ENCODE measurements around the gene WDR31.
A peak's percentile ranks its signal among the peaks of the same experiment; 100 is the strongest.

WDR31 gene

DNA sequence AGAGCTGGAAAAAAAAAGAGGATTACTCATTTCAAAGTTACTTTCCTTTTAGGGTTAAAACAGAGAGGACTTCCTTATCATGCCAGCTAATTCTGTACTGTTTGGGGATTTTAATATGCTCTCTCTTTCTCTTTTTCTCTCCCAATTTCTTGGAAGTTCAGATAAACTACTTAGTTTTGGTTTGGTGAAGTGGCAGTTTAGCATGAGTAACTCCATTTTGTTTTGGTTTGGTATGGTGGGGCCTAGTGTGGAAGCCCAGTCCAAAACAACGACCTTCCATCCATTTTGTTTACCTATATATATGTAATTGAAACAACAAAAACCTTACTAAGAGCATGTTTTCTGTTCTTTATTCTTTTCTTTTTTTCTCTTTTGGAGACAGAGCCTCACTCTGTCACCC is 5.6 kb upstream of the WDR31 start:
- TF ChIP-seq, protein P1, sequence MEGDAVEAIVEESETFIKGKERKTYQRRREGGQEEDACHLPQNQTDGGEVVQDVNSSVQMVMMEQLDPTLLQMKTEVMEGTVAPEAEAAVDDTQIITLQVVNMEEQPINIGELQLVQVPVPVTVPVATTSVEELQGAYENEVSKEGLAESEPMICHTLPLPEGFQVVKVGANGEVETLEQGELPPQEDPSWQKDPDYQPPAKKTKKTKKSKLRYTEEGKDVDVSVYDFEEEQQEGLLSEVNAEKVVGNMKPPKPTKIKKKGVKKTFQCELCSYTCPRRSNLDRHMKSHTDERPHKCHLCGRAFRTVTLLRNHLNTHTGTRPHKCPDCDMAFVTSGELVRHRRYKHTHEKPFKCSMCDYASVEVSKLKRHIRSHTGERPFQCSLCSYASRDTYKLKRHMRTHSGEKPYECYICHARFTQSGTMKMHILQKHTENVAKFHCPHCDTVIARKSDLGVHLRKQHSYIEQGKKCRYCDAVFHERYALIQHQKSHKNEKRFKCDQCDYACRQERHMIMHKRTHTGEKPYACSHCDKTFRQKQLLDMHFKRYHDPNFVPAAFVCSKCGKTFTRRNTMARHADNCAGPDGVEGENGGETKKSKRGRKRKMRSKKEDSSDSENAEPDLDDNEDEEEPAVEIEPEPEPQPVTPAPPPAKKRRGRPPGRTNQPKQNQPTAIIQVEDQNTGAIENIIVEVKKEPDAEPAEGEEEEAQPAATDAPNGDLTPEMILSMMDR (conservative IDR thresholded peaks at IDR 0.05; ENCODE audit: low read depth, low read length), result no peak
- no peak overlapping the region for H3K4me3 ChIP-seq (ENCODE audit: low read length)
- no peak for DNase-seq (ENCODE audit: low read depth)

DNA sequence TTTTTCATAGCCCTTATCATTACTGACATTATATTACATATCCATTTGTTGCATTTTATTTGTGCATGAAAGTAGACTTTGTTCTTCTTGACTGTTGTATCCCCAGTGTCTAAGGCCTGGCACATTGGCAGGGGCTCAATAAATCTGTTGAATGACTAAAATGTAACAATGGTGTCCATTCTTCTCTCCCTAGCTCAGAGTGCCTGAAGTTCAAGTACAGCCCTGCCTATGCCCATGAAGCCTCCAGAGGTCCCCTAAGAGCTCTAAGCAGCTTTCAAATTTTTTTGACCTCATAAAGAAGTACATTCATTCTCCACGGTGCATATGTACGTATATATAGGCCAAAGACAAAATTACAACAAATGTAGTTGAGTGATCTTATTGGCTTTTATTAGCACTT is 5.1 kb upstream of the WDR31 start:
- no peak for DNase-seq (ENCODE audit: low read depth)
- TF ChIP-seq, protein P1 (conservative IDR thresholded peaks at IDR 0.05; ENCODE audit: low read depth, low read length), result no peak
- H3K4me3 ChIP-seq (ENCODE audit: low read length), result no peak overlapping the region

DNA sequence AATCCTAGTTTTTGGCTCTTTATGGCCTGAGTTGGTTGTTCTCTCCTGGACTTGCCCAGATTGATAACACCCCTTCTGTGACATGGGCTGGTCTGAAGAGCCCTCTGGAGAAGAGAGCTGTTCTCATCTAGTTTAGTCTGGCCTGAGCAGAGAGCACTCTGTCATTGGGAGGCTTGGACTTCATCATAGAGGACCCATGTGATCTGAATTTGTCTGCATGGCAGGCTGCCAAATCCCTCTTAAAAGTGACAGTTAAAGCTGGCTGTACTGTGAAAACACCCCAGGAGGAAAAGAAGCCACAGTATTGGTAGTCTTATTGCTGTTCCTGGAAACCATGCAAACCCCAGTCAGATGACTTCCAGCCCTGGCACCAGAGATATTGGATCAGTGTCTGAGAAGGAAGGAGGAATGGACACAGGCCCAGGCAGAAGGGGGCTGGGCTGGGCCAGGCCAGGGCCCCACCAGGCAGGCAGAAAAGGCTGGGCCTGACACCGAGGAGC is 3.7 kb upstream of the WDR31 start:
- H3K4me3 ChIP-seq (ENCODE audit: low read length), result no peak overlapping the region
- DNase-seq (ENCODE audit: low read depth), result peak; percentile 92
- TF ChIP-seq, protein P1 (conservative IDR thresholded peaks at IDR 0.05; ENCODE audit: low read depth, low read length), result no peak

DNA sequence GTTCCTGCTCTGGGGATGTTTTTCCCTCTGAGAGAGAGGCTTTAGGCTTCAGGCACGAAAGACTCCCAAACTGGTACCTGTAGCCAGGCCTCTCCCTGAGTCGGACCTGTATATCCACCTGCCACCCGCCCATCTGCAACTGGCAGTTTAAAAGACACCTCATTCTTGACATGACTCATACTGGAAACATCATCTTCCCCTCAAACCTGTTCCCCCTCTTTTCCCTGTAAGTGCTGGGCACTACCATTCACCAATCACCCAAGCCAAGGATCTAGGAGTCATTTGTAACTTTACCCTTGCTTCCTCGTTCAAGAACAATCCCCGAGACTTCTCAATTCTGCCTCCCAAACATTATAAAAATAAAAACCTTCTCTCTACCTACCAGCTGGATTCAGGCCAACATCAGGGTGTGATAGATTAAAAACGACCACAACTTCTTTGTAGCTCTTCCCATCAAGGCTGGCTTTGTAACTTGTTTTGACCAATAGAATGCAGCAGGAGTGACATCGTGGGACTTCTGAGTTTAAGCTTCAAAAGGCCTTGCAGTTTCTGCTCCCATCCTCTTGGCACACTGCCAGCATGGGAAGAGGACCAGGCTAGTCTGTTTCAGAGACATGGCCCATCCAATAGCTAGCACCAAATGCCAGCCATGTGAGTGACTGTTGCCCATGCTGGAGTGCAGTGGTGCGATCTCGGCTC is 1.8 kb upstream of the WDR31 start:
- DNase-seq (ENCODE audit: low read depth), result no peak
- TF ChIP-seq, protein P1 (conservative IDR thresholded peaks at IDR 0.05; ENCODE audit: low read depth, low read length), result no peak
- no peak overlapping the region for H3K4me3 ChIP-seq (ENCODE audit: low read length)

DNA sequence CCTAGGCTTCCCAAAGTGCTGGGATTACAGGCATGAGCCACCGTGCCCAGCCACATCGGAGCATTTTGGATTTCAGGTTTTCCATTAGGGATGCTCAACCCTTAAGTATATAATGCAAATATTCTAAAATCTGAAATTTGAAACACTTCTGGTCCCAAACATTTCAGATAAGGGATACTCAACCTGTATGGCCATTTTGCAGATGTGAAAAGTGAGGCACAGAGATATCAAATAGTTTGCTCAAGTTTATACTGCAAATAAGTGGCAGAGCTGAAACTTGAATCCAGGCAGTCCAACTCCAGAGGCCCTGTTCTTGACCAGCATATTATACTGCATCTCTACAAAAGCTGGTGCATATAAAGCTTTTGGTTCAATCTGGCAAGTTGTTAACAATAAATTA is 2.4 kb downstream of the WDR31 start:
- TF ChIP-seq, protein P1 (conservative IDR thresholded peaks at IDR 0.05; ENCODE audit: low read depth, low read length), result no peak
- DNase-seq (ENCODE audit: low read depth), result no peak
- no peak overlapping the region for H3K4me3 ChIP-seq (ENCODE audit: low read length)

DNA sequence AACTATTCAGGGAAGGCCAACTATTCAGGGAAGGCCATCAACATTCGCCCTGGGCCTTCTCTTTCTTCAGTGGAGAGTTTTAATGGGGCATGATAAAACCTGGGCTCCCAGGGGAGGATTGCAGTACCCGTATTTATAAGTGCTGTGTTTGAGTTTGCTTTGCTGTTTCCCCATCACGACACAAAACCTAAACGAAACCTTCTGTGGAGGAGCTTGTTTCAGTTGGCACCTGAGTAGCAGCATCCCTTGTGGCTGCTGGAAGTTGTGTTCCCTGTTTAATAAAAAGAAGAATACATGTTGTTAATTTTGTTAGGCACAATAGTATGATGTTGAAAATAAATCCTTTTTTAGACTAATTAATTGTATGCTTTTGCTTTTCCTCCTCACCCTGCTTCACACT is 8.3 kb downstream of the WDR31 start:
- no peak for DNase-seq (ENCODE audit: low read depth)
- no peak overlapping the region for H3K4me3 ChIP-seq (ENCODE audit: low read length)
- TF ChIP-seq, protein P1 (conservative IDR thresholded peaks at IDR 0.05; ENCODE audit: low read depth, low read length), result no peak

All from retinal pigment epithelial cell (primary cell).